HG03103 (cell line): ENCODE data around the gene LIMCH1.

ENCODE experiments used
- ATAC-seq: cut with Tn5 transposase; IDR thresholded peaks from one replicate; pipeline ENCODE4 v1.9.1; 2021; ENCODE audit warnings: low read depth; ENCODE audit not compliant: unreplicated experiment

LIMCH1 gene

DNA sequence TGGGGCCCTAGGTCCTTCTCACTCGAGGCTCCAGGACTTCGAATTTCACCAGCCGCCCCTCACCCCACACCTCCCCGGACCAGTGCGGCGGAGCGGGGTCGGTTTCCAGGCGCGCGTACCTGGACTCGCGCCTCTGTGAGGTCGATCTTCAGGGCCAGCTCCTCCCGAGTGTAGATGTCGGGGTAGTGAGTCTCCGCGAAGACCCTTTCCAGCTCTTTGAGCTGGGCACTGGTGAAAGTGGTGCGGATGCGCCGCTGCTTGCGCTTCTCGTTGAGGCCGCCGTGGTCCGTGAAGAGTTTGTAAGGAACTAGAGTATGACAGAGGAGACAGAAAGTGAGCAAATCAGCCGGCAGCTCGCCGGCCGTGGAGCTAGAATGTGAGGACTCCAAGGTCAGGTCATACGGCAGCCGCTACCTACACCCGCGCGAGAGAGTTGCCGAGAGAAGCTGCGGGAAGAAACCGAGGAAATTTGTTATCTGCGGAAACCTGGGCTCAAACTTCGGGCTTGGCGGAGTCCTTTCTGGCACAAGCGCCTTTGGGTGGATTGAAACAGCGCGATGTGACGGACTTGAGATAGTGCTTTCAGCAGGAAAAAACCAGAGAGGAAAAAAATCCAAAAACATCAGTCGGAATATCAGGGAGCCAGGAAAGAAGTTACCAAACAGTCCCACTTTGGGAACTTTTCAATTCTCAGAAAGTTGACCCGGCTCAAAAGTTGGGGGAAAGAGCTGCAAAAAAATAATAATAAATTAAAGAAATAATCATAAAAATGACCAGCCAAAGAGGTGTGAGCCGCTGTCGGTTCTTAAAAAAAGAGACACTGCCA lies 209.5 kb downstream of the LIMCH1 start:
- no peak for ATAC-seq

DNA sequence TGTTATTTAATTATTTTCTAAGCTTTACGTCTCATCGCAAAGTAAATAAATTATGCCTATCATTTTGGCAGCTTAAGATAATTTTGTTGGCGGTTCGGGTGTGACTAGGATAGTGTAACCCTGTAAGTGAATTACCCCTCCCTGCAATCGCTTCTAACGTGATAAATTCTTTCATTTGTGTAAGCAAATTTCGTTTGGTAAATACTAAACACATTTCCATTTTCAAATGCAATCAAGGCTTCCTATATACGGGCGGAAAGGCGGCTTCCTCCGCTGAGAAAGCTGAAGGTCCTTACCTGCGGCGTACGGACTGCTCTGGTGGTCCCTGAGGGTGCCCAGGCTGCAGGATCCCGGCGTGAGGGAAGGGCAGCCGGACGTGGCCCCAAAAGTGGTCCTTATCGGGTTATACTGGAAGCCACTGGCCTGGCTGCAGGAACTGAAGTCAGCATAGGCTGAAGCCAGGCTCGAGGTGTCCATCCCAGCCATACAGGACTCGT lies 210.2 kb downstream of the LIMCH1 start:
- ATAC-seq: no peak

DNA sequence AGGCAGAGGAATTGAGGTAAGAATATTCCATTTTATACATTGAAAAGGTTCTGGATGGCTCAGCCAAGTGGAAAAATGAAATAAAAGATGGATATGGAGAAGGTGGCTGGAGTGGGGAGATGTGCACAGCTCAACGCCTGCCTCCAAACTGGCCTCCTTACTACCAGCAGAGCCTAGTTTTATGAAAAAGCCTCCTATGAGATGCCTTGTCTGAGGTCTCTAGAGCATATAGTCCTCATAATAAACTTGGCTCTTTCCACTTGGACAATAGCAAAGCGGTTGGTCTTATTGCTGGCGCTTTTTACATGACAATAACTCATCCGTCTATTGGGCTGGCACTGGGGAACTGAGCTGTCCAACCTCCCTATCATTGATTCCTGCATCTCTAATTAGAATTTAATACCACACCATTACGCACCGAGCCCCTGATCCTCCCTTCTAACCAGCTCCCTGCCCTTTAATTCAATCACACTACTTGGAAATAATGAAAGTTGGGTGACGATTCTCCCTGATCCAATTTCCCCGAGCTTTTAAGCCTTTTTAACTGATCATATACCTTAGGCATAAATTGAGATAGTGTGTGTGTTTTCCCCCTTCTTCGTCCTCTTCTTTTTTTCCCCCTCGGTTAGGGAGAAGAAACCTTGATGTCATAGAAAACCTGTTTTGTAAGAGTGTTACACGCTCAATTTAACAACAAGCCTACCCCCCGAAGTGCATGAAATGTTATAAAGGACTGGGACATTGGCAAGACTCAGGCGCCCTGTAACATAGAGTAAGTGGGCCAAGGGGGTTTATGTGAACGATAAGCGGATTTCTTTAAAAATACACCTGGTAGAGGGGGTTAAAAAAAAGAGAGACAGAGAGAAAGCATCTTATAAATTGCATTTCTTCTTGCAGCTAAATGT lies 210.9 kb downstream of the LIMCH1 start, which contains the start of gene PHOX2B:
Gene PHOX2B (minus strand): TSS at position 155 of the 905 bp plus-strand sequence. CDS start 115 bp downstream, at position 40.
- no peak for ATAC-seq

DNA sequence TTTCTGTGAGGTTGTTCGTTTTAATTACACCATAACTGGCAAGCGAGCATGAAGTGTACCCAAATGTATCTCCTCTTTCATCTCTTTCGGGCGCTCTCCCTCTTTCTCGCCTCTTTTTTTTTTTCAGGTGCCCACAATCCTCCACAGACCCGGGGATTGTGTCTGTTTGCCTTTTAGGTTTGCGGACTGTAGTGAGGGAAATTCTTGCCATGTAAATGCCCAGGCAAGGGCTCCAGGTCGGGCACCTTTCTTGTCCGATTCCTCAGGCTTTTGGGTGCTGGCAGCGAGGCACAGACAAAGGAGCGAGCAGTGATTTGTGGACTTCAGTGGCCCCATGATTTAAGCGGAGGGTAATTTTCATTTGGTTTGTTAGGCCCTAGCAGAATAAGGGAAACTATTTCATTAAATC lies 211.7 kb downstream of the LIMCH1 start:
- no peak for ATAC-seq
